HL-60 (cell line): ENCODE data around the gene MLLT10.

ENCODE experiments used
- DNase-seq, 2 experiments: peaks; one replicate each; pipeline ENCODE4 v3.0.0-alpha.2; 2010 to 2020; ENCODE audit warnings: low read depth in 1 of 2, low spot score in 1 of 2
- H3K27ac ChIP-seq: fragments of 250-450 bp; sonication (Bioruptor Pico); replicated peaks from 2 replicates; pipeline ENCODE4 v1.5.1; 2020; ENCODE audit warnings: mild to moderate bottlenecking, moderate library complexity
- H3K27me3 ChIP-seq: fragments of 250-450 bp; sonication (Bioruptor Pico); 2 replicates; pipeline ENCODE4 v1.5.1; 2021; ENCODE audit warnings: mild to moderate bottlenecking, moderate library complexity; ENCODE audit not compliant: insufficient read depth, poor library complexity, severe bottlenecking
- H3K4me3 ChIP-seq: replicated peaks from 2 replicates; pipeline ENCODE4 v1.5.1; 2011; ENCODE audit warnings: mild to moderate bottlenecking, control low read depth, low read length; ENCODE audit not compliant: insufficient read depth
- GABPA ChIP-seq: IDR thresholded peaks from 2 replicates; pipeline ENCODE4 v1.6.1; 2012; ENCODE audit warnings: low read depth
- POLR2AphosphoS5 ChIP-seq: IDR thresholded peaks from 2 replicates; pipeline ENCODE4 v1.6.1; 2012; ENCODE audit warnings: low read depth
- REST ChIP-seq: IDR thresholded peaks from 2 replicates; pipeline ENCODE4 v1.6.1; 2012; ENCODE audit warnings: low read depth; ENCODE audit not compliant: insufficient replicate concordance
- SPI1 ChIP-seq: IDR thresholded peaks from 2 replicates; pipeline ENCODE4 v1.6.1; 2012; ENCODE audit warnings: low read depth, mild to moderate bottlenecking, borderline replicate concordance
- TF ChIP-seq, protein P1 (sequence below): IDR thresholded peaks from one replicate; pipeline ENCODE4 v1.5.1; 2011; ENCODE audit warnings: low read length, control low read depth, inconsistent platforms; ENCODE audit not compliant: insufficient read depth

Gene MLLT10

DNA sequence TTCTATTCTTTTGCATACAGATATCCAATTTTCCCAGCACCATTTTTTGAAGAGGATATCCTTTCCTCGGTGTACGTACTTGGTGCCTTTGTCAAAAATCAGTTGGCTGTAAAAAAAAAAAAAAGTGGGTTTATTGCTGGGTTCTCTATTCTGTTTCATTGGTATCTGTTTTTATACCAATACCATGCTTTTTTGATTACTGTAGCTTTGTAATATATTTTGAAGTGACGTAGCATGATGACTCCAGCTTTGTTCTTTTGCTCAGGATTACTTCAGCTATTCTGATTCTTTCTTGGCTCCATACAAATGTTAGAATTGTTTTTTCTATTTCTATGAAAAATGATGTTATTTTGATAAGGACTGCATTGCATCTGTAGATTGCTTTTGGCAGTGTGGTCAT is 165.5 kb downstream of the MLLT10 start:
- Histone ChIP-seq H3K27ac (no peak overlapping the region), H3K4me3 (no peak overlapping the region), H3K27me3 (no peaks in the 10 kb centered on the region)
- TF ChIP-seq SPI1 (no peak), REST (no peak), POLR2AphosphoS5 (no peak), GABPA (no peak)
- TF ChIP-seq, protein P1, sequence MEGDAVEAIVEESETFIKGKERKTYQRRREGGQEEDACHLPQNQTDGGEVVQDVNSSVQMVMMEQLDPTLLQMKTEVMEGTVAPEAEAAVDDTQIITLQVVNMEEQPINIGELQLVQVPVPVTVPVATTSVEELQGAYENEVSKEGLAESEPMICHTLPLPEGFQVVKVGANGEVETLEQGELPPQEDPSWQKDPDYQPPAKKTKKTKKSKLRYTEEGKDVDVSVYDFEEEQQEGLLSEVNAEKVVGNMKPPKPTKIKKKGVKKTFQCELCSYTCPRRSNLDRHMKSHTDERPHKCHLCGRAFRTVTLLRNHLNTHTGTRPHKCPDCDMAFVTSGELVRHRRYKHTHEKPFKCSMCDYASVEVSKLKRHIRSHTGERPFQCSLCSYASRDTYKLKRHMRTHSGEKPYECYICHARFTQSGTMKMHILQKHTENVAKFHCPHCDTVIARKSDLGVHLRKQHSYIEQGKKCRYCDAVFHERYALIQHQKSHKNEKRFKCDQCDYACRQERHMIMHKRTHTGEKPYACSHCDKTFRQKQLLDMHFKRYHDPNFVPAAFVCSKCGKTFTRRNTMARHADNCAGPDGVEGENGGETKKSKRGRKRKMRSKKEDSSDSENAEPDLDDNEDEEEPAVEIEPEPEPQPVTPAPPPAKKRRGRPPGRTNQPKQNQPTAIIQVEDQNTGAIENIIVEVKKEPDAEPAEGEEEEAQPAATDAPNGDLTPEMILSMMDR, result no peak
- no peak for DNase-seq

- H3K27ac ChIP-seq, result no peak overlapping the region
- no peak for TF ChIP-seq GABPA
- no peak for DNase-seq
- H3K27me3 ChIP-seq, result no peaks in the 10 kb centered on the region
- no peak overlapping the region for H3K4me3 ChIP-seq
These were observed 166.4 kb downstream of the MLLT10 start for GRCh38 chr10:21700474-21700873.

GRCh38 chr10:21702633-21703111 is 168.6 kb downstream of the MLLT10 start:
- DNase-seq, result no peak
- no peaks in the 10 kb centered on the region for H3K27me3 ChIP-seq
- H3K27ac ChIP-seq, result no peak overlapping the region
- TF ChIP-seq POLR2AphosphoS5 (no peak), SPI1 (no peak), REST (no peak), GABPA (no peak)
- TF ChIP-seq, protein P1, result no peak
- H3K4me3 ChIP-seq, result no peak overlapping the region

- no peak for TF ChIP-seq POLR2AphosphoS5
- TF ChIP-seq, protein P1, result no peak
- TF ChIP-seq REST, result no peak
- TF ChIP-seq GABPA, result no peak
- no peak for TF ChIP-seq SPI1
- Histone ChIP-seq H3K4me3 (no peak overlapping the region), H3K27ac (no peak overlapping the region), H3K27me3 (no peaks in the 10 kb centered on the region)
- DNase-seq, result no peak
These were observed 171.3 kb downstream of the MLLT10 start for GRCh38 chr10:21705142-21705827.
